Lung (tissue), 12 donors: ENCODE measurements around the gene PRRX2. TPM values are rescaled to one million over a fixed set of nuclear protein-coding genes. Genes with fewer than 3 reads are reported as not detected.

Experiments used
- ATAC-seq: fragments of 200-7000 bp; cut with Tn5 transposase; one replicate; pipeline ENCODE4 v1.9.1; 2020; ENCODE audit warnings: moderate number of reproducible peaks; ENCODE audit not compliant: insufficient read depth, low FRiP score
- DNase-seq, 3 donors: peaks; one replicate each; pipeline ENCODE4 v3.0.0-alpha.2; 2013 to 2017
- H3K27ac ChIP-seq, 2 donors: one replicate each; pipeline ENCODE4 v1.5.1; 2013; ENCODE audit warnings: mild to moderate bottlenecking in 2 of 2, moderate library complexity in 2 of 2, control low read depth in 1 of 2, inconsistent platforms in 1 of 2, low read depth in 1 of 2, low read length in 1 of 2
- H3K27me3 ChIP-seq, 3 donors: one replicate each; pipeline ENCODE4 v1.5.1; 2013; ENCODE audit warnings: low read length in 2 of 3; ENCODE audit not compliant: control insufficient read depth in 3 of 3, insufficient read depth in 3 of 3
- H3K36me3 ChIP-seq, 4 donors: one replicate each; pipeline ENCODE4 v1.5.1; 2013; ENCODE audit warnings: low read length in 4 of 4, mild to moderate bottlenecking in 1 of 4, moderate library complexity in 1 of 4; ENCODE audit not compliant: control insufficient read depth in 4 of 4, insufficient read depth in 4 of 4
- H3K4me1 ChIP-seq, 5 donors: one replicate each; pipeline ENCODE4 v1.5.1; 2013; ENCODE audit warnings: low read length in 5 of 5, mild to moderate bottlenecking in 2 of 5, moderate library complexity in 1 of 5; ENCODE audit not compliant: control insufficient read depth in 5 of 5, insufficient read depth in 5 of 5
- H3K4me3 ChIP-seq: one replicate; pipeline ENCODE4 v1.5.1; 2013; ENCODE audit warnings: mild to moderate bottlenecking, control low read depth, moderate library complexity
- H3K9ac ChIP-seq, 2 donors: one replicate each; pipeline ENCODE4 v1.5.1; 2013; ENCODE audit warnings: low read length in 2 of 2, control low read depth in 1 of 2; ENCODE audit not compliant: insufficient read depth in 1 of 2
- H3K9me3 ChIP-seq, 4 donors: one replicate each; pipeline ENCODE4 v1.5.1; 2013; ENCODE audit warnings: low read length in 3 of 4, mild to moderate bottlenecking in 1 of 4, moderate library complexity in 1 of 4; ENCODE audit not compliant: control insufficient read depth in 4 of 4, insufficient read depth in 3 of 4
- CTCF ChIP-seq: IDR thresholded peaks from 2 replicates; pipeline ENCODE4 v1.5.1; 2012; ENCODE audit warnings: mild to moderate bottlenecking; ENCODE audit errors: control extremely low read depth, extremely low read depth
- WGBS, 2 donors: extraction: QIAGEN DNeasy Blood & Tissue Kit; methylation state at CpG; one replicate each; pipeline ENCODE4 v1.1.7; 2013; 5-methylcytosine and 5-hydroxymethylcytosine counted together
- polyA plus RNA-seq, 2 donors: library from polyadenylated mRNA; stranded (reverse); fragments of 200-250 nt; gene quantifications; one replicate each; pipeline ENCODE4 v1.2.1, GENCODE V29; 2013
- total RNA-seq, 2 donors: library from RNA; depleted of rRNA in 1 of 2; stranded (reverse); fragments of >200 nt in 1 of 2; gene quantifications; one replicate each; pipeline ENCODE4 v1.2.1, GENCODE V29; 2014 to 2021
- donor health status: control.
- donor health status: control.
- donor health status: Bipolar disorder and iron deficiency.
- donor health status: healthy.
- donor health status: DM: yes; HTN: yes; CAD: no.

Gene PRRX2
- total and polyA plus RNA-seq, 4 donors = 2.2 to 3.8 (median 3.5) TPM

- DNase-seq (no peak), ATAC-seq (no peak)
- no peaks in the 10 kb centered on the region for H3K9me3 ChIP-seq
- H3K27me3 ChIP-seq = peaks cover 0 to 12% (median 0%) of the 10 kb centered on the region in 3 donors
- no peak overlapping the region for H3K27ac ChIP-seq
- H3K4me3 ChIP-seq = no peak overlapping the region
- H3K36me3 ChIP-seq = peaks cover 0 to 2% (median 0%) of the 10 kb centered on the region in 4 donors
- H3K9ac ChIP-seq = no peak overlapping the region
- peaks cover 0 to 6% (median 0%) of the 10 kb centered on the region in 5 donors for H3K4me1 ChIP-seq
- 57 to 67% methylated on average over 20 of the region's 20 CpGs for WGBS, 2 donors
- no peak for TF ChIP-seq CTCF
Measured at GRCh38 chr9:129736334-129736733, 70.9 kb downstream of the PRRX2 start.

- WGBS, 2 donors = 5 to 6% methylated on average over 48 of the region's 48 CpGs
Measured at GRCh38 chr9:129737479-129738274, 72.2 kb downstream of the PRRX2 start.

GRCh38 chr9:129739432-129739831 is 74.0 kb downstream of the PRRX2 start:
- ATAC-seq (no peak), DNase-seq (no peak)
- Histone ChIP-seq H3K4me1 (peaks cover 0 to 6% (median 0%) of the 10 kb centered on the region in 5 donors), H3K9me3 (no peaks in the 10 kb centered on the region), H3K36me3 (peaks cover 0 to 2% (median 0%) of the 10 kb centered on the region in 4 donors), H3K4me3 (no peak overlapping the region), H3K9ac (no peak overlapping the region), H3K27ac (no peak overlapping the region), H3K27me3 (peaks cover 0 to 5% (median 0%) of the 10 kb centered on the region in 3 donors)
- no peak for TF ChIP-seq CTCF
- 95 to 98% methylated on average over 16 of the region's 16 CpGs for WGBS, 2 donors

More at GRCh38 chr9:129737479-129738274, 72.2 kb downstream of the PRRX2 start:
- Histone ChIP-seq H3K4me1 (peaks cover 0 to 6% (median 0%) of the 10 kb centered on the region in 5 donors), H3K9me3 (no peaks in the 10 kb centered on the region), H3K9ac (peak overlapping the region in 1 of 2 donors; percentile 55), H3K4me3 (peak overlapping the region; percentile 10), H3K27ac (peak overlapping the region in 1 of 2 donors; percentile 54), H3K27me3 (peaks cover 0 to 5% (median 0%) of the 10 kb centered on the region in 3 donors), H3K36me3 (peaks cover 0 to 2% (median 0%) of the 10 kb centered on the region in 4 donors)
- ATAC-seq (peak; percentile 86), DNase-seq (peak; percentile 87 to 91 (median 88))
- TF ChIP-seq CTCF = peak; percentile 79
